Measurements from ENCODE around the gene TPRKB. TPM values are rescaled to one million over a fixed set of nuclear protein-coding genes. Genes with fewer than 3 reads are reported as not detected.
"Not testable (repeated sequence)": the region's sequence is repeated elsewhere in the genome, so short reads cannot be mapped to it uniquely, and the experiment has no call there.

Gene TPRKB
- total and polyA plus RNA-seq, 2 donors (not counting 1 experiment from before 2014, with no cell fraction given), result 24.3 to 31.2 TPM

- Mint-ChIP-seq H3K9me3 (ENCODE audit: insufficient read depth) (no peaks in the 10 kb centered on the region), H3K27me3 (no peaks in the 10 kb centered on the region), H3K4me3 (no peak overlapping the region), H3K27ac (no peak overlapping the region), H3K4me1 (no peaks in the 10 kb centered on the region)
- CTCF ChIA-PET, result no interaction called here
- Histone ChIP-seq H3K9me3 (ENCODE audit: control extremely low read depth in 1 of 3, control insufficient read depth in 2 of 3, insufficient read depth in 1 of 3, low read length in 2 of 3) (no peaks in the 10 kb centered on the region), H3K36me3 (replicated peaks in 1 of 2; ENCODE audit: control extremely low read depth in 1 of 2, control insufficient read depth in 1 of 2, extremely low read depth in 1 of 2, insufficient read depth in 2 of 2, low read length in 1 of 2) (peaks cover 2 to 55% of the 10 kb centered on the region in 2 experiments), H3K4me1 (ENCODE audit: control insufficient read depth in 2 of 2, insufficient read depth in 2 of 2, low read length in 2 of 2) (no peaks in the 10 kb centered on the region), H3K4me2 (replicated peaks; ENCODE audit: low read depth, low read length, poor library complexity, severe bottlenecking) (no peak overlapping the region), H3K4me3 (ENCODE audit: control extremely low read depth in 1 of 5, extremely low read depth in 1 of 5, insufficient read depth in 1 of 5, low read depth in 2 of 5, low read length in 4 of 5) (no peak overlapping the region), H3K27ac (ENCODE audit: low read length in 2 of 2) (no peak overlapping the region), H2AFZ (ENCODE audit: insufficient read depth, low read depth, low read length, poor library complexity, severe bottlenecking) (no peak overlapping the region), H4K20me1 (ENCODE audit: control insufficient read depth, insufficient read depth, low read length, poor library complexity, severe bottlenecking) (no peaks in the 10 kb centered on the region), H3K9ac (ENCODE audit: low read length) (no peak overlapping the region), H3K79me2 (ENCODE audit: control insufficient read depth, insufficient read depth, low read length) (no peaks in the 10 kb centered on the region), H3K27me3 (replicated peaks in 1 of 4; ENCODE audit: control extremely low read depth in 1 of 4, control insufficient read depth in 3 of 4, insufficient read depth in 4 of 4, low read length in 3 of 4) (no peaks in the 10 kb centered on the region)
- ATAC-seq (ENCODE audit: low read depth) (no peak), DNase-seq (no peak)
- no CpG with 5 or more reads among the region's 2 CpGs for WGBS (ENCODE audit: insufficient coverage)
- intact Hi-C loops (cut with micrococcal nuclease), result no loop called here
- POLR2A ChIA-PET, result no interaction called here
- TF ChIP-seq, protein P1, sequence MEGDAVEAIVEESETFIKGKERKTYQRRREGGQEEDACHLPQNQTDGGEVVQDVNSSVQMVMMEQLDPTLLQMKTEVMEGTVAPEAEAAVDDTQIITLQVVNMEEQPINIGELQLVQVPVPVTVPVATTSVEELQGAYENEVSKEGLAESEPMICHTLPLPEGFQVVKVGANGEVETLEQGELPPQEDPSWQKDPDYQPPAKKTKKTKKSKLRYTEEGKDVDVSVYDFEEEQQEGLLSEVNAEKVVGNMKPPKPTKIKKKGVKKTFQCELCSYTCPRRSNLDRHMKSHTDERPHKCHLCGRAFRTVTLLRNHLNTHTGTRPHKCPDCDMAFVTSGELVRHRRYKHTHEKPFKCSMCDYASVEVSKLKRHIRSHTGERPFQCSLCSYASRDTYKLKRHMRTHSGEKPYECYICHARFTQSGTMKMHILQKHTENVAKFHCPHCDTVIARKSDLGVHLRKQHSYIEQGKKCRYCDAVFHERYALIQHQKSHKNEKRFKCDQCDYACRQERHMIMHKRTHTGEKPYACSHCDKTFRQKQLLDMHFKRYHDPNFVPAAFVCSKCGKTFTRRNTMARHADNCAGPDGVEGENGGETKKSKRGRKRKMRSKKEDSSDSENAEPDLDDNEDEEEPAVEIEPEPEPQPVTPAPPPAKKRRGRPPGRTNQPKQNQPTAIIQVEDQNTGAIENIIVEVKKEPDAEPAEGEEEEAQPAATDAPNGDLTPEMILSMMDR (IDR thresholded peaks at IDR 0.05), result no peak
- TF ChIP-seq EZH2 (IDR thresholded peaks at IDR 0.05; ENCODE audit: borderline replicate concordance, insufficient read depth, low read depth, low read length, poor library complexity, severe bottlenecking), result no peak
These were observed 22.8 kb upstream of the TPRKB start for GRCh38 chr2:73759904-73760303.

DNA sequence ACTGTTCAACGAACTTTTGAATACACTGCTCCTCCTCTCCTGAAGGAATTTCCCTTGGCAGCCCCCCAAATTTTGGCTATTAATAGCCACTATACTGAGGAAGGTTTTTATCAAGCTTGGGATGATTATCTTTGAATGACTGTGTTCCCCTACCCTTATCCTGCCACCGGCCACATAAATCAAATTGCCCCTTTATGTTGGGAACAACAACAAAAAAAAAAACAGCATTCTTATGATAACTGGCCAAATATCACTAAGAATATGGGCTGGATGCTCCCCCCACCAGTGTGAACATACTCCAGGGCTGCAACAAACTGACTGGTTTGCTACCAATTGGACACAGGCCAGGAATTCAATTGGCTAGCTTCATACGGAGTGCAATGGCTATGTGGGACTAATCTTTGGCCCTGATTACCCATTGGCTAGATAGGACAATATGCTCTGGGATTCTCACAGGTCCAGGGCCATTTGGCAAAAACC, 22.2 kb upstream of the TPRKB start:
- Histone ChIP-seq H3K9me3 (ENCODE audit: control extremely low read depth in 1 of 3, control insufficient read depth in 2 of 3, insufficient read depth in 1 of 3, low read length in 2 of 3) (peaks cover 0 to 4% (median 0%) of the 10 kb centered on the region in 3 donors), H3K4me3 (ENCODE audit: control extremely low read depth in 1 of 5, extremely low read depth in 1 of 5, insufficient read depth in 1 of 5, low read depth in 2 of 5, low read length in 4 of 5) (no peak overlapping the region), H4K20me1 (ENCODE audit: control insufficient read depth, insufficient read depth, low read length, poor library complexity, severe bottlenecking) (no peaks in the 10 kb centered on the region), H3K79me2 (ENCODE audit: control insufficient read depth, insufficient read depth, low read length) (no peaks in the 10 kb centered on the region), H2AFZ (ENCODE audit: insufficient read depth, low read depth, low read length, poor library complexity, severe bottlenecking) (no peak overlapping the region), H3K36me3 (replicated peaks in 1 of 2; ENCODE audit: control extremely low read depth in 1 of 2, control insufficient read depth in 1 of 2, extremely low read depth in 1 of 2, insufficient read depth in 2 of 2, low read length in 1 of 2) (peaks cover 2 to 50% of the 10 kb centered on the region in 2 experiments), H3K4me1 (ENCODE audit: control insufficient read depth in 2 of 2, insufficient read depth in 2 of 2, low read length in 2 of 2) (no peaks in the 10 kb centered on the region), H3K27ac (ENCODE audit: low read length in 2 of 2) (no peak overlapping the region), H3K9ac (ENCODE audit: low read length) (no peak overlapping the region), H3K4me2 (replicated peaks; ENCODE audit: low read depth, low read length, poor library complexity, severe bottlenecking) (no peak overlapping the region), H3K27me3 (replicated peaks in 1 of 4; ENCODE audit: control extremely low read depth in 1 of 4, control insufficient read depth in 3 of 4, insufficient read depth in 4 of 4, low read length in 3 of 4) (no peaks in the 10 kb centered on the region)
- TF ChIP-seq, protein P1 (IDR thresholded peaks at IDR 0.05), result no peak
- TF ChIP-seq EZH2 (IDR thresholded peaks at IDR 0.05; ENCODE audit: borderline replicate concordance, insufficient read depth, low read depth, low read length, poor library complexity, severe bottlenecking), result no peak
- DNase-seq (no peak), ATAC-seq (ENCODE audit: low read depth) (no peak)
- WGBS (ENCODE audit: insufficient coverage), result 90% methylated on average over 2 of the region's 3 CpGs
- Mint-ChIP-seq H3K27ac (no peak overlapping the region), H3K27me3 (no peaks in the 10 kb centered on the region), H3K4me3 (no peak overlapping the region), H3K4me1 (no peaks in the 10 kb centered on the region), H3K9me3 (ENCODE audit: insufficient read depth) (no peaks in the 10 kb centered on the region)
- intact Hi-C loops (cut with micrococcal nuclease), result no loop called here
- POLR2A ChIA-PET, result no interaction called here
- CTCF ChIA-PET, result no interaction called here

DNA sequence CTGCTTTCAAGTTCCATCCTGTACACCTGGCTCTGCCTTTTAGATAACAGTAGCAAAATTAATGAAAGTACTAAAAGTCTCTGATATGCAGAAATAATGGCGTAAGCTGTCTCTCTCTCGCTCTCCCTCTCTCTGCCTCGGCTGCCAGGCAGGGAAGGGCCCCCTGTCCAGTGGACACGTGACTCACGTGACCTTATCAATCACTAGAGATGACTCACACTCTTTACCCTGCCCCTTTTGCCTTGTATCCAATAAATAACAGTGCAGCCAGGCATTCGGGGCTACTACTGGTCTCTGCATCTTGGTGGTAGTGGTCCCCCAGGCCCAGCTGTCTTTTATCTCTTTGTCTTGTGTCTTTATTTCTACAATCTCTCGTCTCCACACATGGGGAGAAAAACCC, 17.2 kb upstream of the TPRKB start:
- H3K27ac ChIP-seq (ENCODE audit: low read length in 2 of 2); H3K4me1 ChIP-seq (ENCODE audit: control insufficient read depth in 2 of 2, insufficient read depth in 2 of 2, low read length in 2 of 2); POLR2A ChIA-PET; H3K4me1 Mint-ChIP-seq; H3K27me3 ChIP-seq (replicated peaks in 1 of 4; ENCODE audit: control extremely low read depth in 1 of 4, control insufficient read depth in 3 of 4, insufficient read depth in 4 of 4, low read length in 3 of 4); H3K27me3 Mint-ChIP-seq; H3K4me2 ChIP-seq (replicated peaks; ENCODE audit: low read depth, low read length, poor library complexity, severe bottlenecking); H3K9me3 ChIP-seq (ENCODE audit: control extremely low read depth in 1 of 3, control insufficient read depth in 2 of 3, insufficient read depth in 1 of 3, low read length in 2 of 3); H3K9ac ChIP-seq (ENCODE audit: low read length); H4K20me1 ChIP-seq (ENCODE audit: control insufficient read depth, insufficient read depth, low read length, poor library complexity, severe bottlenecking); H3K4me3 ChIP-seq (ENCODE audit: control extremely low read depth in 1 of 5, extremely low read depth in 1 of 5, insufficient read depth in 1 of 5, low read depth in 2 of 5, low read length in 4 of 5); H3K4me3 Mint-ChIP-seq; ATAC-seq (ENCODE audit: low read depth); DNase-seq; H3K79me2 ChIP-seq (ENCODE audit: control insufficient read depth, insufficient read depth, low read length); H3K9me3 Mint-ChIP-seq (ENCODE audit: insufficient read depth); H2AFZ ChIP-seq (ENCODE audit: insufficient read depth, low read depth, low read length, poor library complexity, severe bottlenecking); intact Hi-C loops (cut with micrococcal nuclease); H3K27ac Mint-ChIP-seq: not testable (repeated sequence)
- H3K36me3 ChIP-seq (replicated peaks in 1 of 2; ENCODE audit: control extremely low read depth in 1 of 2, control insufficient read depth in 1 of 2, extremely low read depth in 1 of 2, insufficient read depth in 2 of 2, low read length in 1 of 2), result peaks cover 5 to 32% of the 10 kb centered on the region in 2 experiments
- WGBS (ENCODE audit: insufficient coverage), result 94% methylated on average over 7 of the region's 7 CpGs
- CTCF ChIA-PET, result interaction anchor here (0.6 kb wide), 1 partner anchor 74 kb away, joined by 4 read pairs; the partner anchor contains the start of gene STAMBP
